ENCODE results near the gene RYR2.

The RYR2 gene

DNA sequence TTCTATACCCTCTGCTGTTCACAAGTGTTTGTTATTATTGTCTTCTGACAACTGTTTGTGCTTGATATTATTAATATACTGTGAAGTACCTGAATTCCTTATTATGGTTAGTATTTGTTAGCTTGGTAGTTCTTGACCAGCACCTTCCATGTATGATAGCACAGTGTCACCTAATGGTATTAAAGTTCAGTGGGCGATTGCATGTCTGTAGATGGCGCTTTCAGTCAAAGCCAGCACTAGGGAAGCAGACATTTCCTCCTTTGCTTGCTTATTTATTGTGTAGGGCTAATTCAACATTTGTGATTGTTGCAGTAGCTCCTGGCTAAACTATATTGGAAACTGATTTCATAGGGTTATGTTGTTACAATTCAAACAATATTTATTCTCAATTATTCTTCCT, 630.8 kb downstream of the RYR2 start:
- DNase-seq (ENCODE audit: low spot score) = no peak

DNA sequence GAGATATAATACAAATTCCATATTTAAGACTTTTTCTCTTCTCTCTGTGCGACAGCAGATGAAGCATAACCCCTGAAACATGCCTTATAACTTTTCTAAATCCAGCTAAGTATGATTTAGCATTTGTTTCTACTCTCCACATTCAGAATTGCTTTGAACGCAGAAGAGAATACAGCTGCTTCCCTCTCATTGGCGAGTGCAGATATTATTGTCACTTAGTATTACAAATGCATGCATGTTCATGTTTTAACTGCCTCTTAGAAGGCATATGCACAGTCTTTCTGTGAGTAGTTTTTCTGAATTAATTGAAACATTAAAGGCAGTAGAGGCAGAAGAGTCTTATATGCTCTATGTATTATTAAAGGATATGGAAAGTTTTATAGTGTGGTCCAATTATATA, 631.6 kb downstream of the RYR2 start:
- no peak for DNase-seq (ENCODE audit: low spot score)

DNA sequence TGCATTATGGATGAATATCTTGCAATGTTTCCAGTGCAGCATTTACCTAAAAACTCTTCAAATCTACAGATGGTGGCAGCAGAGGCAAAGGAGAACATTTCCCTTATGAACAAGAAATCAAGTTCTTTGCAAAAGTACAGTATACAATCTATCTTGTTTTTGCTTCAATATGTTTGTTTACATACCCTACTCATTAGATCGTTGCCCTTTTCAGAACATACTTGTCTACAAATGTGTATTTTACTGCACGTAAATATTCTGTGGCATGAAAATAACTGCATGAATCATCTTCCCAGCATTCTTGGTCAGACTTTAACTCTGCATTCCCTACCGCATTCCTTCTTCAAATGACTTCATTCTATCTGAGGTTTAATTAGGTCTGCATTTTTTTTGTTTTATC, 636.0 kb downstream of the RYR2 start:
- peak; percentile 74 for DNase-seq (ENCODE audit: low spot score)

DNA sequence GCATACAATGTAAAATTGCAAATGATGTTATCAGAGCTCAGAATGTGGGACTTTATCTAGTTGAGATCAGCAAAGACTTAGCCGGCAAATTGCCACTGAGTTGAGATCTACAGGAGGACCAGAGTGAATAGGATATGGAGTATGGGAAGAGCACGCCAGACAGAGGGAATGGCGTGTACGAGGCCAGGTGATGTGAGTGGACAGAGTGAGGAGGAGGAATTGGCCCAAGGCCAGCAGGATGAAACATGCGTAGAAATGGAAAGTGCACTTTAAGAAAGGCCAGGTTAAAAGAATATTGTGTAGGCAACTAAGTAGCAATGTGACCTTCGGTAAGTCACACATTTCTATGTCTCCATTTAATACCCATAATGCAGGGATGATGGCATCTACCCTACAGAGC, 637.7 kb downstream of the RYR2 start:
- no peak for DNase-seq (ENCODE audit: low spot score)

DNA sequence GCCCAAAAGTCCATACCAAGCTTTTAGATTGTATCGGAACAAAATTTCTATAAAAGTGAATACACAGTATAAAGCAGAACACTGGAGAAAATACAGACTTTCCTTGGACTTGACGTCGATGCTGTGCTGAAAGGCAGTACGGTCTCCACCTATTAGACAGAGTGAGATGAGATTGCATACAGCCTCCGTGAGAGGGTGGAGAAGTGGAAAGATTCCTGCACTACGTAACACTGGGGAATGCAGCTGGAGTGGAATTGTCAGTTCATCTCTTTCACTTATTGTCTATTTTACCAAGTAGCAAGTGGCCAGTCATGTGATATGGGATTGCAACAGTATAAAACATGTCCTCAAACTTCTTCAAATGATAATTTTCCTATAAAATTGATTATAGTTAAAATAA, 639.2 kb downstream of the RYR2 start:
- no peak for DNase-seq (ENCODE audit: low spot score)

DNA sequence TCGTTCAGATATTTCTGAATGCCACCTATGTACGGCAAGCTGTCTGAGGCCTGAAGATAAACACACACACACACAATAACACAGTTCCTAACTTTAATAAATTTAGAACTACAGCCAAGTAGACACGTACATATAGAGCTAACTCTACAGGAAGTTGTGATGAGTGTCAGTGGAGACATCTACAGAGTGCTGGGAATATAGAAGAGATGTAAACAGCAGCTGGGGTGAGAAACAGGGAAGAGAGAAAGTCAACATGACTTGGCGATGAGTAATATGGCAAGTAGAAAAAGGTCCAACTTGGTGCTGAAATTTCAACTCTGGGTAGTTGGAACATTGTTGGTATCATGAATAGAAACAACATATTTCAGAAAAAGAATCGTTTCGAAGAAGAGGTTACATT, 642.3 kb downstream of the RYR2 start:
- DNase-seq (ENCODE audit: low spot score) = no peak

DNA sequence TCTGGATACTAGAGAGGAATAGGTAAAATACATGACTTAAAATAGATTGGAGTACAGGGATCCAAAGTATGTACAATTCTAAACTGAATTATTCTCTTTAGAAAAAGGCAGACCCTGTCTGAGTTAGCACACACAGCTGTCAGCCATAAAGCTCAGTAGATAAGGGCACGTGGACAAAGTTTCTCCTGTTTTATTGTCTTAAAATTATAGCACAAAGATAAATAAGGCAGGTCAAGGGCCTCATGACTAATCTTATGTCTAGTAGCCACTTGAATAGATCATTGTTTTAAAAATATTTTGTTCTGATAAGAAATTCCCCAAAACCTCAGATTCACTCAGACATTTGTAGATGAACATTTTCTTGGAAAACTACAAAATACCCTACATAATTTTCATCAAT, 643.6 kb downstream of the RYR2 start:
- DNase-seq (ENCODE audit: low spot score) = no peak

DNA sequence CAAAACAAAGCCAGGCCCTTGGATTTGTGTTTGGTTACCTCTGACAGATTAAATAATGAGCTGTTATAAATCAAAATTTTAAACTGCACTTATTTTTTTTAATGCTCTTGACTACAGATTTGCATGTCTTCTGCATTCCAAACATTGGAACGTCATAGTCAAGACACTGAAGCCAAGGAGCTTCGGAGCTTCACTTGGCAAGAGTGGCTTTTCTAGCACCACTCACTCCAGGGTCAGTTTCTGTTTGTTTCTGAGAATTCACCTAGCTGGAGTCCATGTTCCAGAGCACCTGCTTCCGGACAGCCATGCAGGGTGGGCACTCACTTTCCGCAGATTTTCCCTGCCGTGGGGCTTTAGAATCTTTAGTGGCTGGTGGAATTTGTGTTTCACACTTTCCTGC, 645.8 kb downstream of the RYR2 start:
- no peak for DNase-seq (ENCODE audit: low spot score)

DNA sequence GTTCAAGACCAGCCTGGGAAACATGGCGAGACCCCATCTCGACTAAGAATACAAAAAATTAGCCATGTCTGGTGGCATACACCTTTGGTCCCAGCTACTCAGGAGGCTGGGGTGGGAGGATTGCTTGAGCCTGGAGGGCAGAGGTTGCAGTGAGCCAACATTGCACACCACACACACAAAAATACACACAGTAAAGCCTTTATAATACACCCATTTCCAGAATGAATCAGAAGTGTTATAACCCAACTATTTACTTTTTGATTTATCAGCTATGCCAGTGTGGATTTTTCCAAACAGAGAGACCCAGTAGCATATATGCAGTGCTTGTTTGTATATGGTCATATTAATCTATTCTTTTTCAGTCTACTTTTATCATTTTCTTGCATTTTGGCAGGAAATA, 648.7 kb downstream of the RYR2 start:
- DNase-seq (ENCODE audit: low spot score) = no peak

DNA sequence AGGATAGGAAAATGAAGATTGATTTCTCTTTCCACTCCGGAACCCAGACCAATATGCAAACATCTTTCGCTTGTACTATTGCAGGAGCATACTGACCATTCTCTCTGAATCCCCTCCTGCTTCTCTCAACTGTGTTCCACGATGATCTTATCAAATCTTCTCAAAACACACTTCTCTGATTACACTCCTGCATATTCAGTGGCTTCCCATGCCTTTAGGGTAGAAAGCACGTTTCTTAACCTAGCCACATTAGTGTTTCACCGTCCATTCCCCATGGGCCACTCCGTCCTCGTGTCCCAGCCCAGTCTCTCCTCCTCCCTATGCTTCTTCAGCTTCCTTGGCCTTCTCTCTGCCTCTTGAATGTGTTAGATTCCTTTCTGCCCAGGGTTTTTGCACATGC, 650.3 kb downstream of the RYR2 start:
- DNase-seq (ENCODE audit: low spot score) = no peak

DNA sequence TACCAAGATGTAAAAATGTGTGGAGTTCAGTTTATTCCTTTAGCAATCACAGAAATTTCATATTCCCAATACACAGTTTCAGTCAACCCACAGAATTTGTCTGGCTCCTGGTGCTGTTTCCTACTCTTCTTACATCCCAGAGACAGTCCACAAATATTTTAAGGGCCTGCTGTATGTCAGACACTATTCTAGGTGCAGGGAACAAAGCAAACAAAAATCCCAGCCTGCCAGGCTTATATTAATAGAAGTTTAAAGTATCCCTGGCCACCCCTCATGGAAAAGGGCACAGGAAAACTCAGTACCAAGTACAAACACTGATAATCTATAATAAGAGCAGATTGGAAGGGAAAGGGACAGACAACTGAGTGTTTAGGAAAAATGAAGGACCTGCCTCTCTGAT, 653.9 kb downstream of the RYR2 start:
- no peak for DNase-seq (ENCODE audit: low spot score)

DNA sequence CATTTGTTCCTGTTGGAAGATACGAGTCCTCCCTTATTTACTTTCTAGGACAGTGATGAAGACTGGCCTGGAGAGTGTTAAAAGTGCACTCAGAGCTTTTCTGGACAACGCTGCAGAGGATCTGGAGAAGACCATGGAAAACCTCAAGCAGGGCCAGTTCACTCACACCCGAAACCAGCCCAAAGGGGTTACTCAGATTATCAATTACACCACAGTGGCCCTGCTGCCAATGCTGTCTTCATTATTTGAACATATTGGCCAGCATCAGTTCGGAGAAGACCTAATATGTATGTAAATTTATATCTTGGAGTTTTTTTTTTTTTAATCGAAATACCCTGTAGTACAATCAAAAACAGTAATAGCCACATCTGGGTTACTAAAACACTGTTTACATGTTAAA, 658.2 kb downstream of the RYR2 start:
- no peak for DNase-seq (ENCODE audit: low spot score)

DNA sequence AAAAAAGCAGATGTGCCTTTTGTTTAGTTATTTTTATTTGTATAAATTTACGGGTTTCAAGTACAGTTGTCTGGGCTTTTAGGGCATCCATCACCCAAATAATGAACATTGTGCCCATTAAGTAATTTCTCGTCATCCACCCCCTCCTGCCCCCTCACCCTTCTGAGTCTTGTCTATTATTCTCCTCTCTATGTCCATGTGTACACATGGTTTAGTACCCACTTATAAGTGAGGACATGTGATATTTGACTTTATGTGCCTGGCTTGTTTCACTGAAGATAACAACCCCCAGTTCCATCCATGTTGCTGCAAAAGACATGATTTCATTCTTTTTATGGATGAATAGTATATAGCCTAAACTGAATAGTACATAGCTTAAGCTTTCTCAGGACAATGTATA, 659.5 kb downstream of the RYR2 start:
- DNase-seq (ENCODE audit: low spot score) = no peak

DNA sequence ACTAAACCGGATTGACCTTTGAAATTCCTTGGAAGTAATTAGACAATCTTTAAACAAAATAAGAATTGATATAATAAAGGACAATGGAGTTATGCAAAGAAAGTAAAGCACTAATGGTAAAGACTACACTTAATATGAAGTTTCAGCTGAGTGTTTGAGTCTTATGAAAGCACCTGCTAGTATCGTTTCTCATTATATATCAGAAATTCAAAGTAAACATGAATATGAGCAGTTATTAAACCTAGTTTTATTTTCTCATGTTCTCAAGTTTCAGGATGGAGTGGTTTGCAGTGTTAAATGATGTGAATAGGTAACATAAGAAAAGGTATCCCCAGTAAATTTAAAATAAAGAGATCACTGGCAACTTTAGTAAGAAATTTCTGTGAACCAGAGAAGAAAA, 660.2 kb downstream of the RYR2 start:
- no peak for DNase-seq (ENCODE audit: low spot score)

DNA sequence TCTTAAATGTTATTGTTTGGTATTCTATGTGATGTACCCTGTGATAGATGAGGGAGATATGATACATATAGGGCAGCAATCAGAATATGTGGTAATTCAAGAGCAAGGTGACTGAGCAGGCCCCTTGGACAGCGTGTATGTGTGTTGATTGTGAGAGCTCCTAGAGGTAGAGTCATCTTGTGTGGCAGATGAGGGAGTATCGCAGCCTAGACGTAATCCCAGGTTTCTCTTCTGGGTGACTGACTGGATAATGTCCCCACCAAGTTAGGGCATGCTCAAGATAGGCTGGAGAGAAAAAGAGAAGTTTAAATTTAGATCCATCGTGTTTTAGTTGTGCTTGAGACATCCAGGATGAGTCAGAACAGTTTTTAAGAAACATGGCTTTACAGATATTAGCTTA, 663.5 kb downstream of the RYR2 start:
- DNase-seq (ENCODE audit: low spot score) = no peak

DNA sequence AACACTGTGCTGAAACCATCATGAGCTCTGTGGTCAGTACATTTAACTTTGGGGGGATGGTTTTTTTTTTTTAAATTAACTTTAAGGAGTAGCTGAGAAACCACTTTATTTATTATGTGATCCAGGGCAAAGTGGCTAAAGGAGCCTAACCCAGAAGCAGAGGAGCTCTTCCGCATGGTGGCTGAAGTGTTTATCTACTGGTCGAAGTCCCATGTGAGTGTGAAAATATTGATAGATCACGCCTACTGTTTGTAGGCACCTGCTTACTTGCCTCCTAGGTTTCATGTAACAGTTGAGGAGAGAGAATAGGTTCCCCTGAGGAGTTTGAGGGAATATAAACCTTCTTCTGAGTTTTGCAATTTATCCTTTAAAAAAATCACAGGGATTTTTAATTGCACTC, 667.4 kb downstream of the RYR2 start:
- DNase-seq (ENCODE audit: low spot score) = no peak

DNA sequence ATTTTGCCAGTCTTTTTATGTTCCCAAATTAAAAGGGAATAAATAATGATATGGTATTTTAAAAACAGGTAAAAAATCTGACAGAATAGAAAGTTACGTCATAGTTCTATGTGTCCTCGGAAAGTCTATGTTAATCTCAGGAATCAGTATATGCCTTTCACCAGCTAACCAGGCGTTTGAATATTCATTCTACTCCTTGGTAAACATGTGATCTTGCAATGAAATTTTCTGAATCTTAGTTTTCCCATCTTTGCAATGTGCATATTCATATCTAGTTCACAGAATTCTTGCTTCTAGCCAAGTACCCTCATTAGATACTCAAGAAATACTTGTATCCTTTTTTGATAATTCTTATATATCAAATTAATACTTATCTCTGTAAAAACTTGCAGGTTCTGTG, 669.3 kb downstream of the RYR2 start:
- no peak for DNase-seq (ENCODE audit: low spot score)

DNA sequence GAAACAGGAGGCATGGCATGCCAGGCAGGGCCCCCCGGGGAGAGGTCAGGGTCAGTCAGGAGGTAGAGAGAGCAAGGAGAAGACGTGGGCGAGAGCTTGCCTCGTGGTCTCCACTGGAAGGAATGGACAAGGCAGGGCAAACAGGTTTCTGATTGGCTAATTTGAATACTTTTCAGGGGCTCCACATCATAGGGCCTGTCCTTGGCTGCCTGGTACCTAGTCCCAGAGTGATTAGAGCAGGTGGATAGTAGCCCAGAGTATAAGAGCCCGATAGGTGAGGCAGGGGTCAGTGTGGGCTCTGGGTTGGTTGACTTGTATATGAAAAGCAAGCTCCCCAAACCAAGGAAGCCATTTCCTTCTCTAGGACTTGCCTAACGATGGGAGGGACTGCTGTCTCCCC, 670.1 kb downstream of the RYR2 start:
- no peak for DNase-seq (ENCODE audit: low spot score)

DNA sequence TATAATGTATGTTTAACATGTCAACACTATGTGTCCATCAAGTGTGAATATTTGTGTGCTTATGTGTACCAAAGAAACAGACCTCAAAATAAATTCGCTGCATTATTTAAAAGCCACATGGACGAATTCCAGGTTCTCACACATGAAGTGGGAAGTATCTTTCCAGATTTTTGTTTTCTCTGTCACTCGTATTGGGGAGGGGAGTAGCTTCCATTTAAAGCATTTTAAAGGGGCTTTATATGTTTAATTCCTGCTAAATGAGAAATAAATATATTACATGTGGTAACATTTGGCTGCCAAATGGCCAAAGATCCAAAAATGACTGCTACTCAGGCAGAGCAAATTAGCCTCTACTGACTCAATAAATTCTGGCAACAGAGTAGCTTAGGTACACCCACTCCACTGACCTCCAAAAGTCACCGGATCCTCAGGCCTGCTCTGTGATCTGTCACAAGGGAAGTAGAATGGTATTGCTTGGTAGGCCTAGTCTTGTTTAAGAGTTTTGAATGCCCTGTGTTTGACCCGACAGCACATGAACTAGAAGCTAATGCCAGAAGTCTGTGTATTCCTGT, 670.7 kb downstream of the RYR2 start:
- no peak for DNase-seq (ENCODE audit: low spot score)

DNA sequence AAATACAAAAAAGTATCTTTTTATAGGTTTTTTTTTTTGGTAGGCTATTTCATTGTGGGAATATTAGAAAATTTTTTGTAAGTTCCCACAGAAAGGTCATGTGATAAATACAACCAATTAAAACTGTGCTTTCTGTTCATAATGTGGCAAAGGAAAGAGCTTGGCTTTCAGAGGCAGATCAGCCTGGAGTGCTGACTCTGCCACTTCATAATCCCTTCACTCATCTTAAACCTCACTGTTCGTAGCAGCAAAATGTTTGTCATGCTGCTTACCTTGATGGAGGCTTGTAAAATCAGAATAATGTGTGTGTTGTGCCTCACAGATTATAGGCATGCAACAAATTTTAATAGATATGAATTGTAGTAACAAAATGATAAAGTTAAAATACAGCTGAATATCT, 671.9 kb downstream of the RYR2 start:
- peak; percentile 52 for DNase-seq (ENCODE audit: low spot score)

DNA sequence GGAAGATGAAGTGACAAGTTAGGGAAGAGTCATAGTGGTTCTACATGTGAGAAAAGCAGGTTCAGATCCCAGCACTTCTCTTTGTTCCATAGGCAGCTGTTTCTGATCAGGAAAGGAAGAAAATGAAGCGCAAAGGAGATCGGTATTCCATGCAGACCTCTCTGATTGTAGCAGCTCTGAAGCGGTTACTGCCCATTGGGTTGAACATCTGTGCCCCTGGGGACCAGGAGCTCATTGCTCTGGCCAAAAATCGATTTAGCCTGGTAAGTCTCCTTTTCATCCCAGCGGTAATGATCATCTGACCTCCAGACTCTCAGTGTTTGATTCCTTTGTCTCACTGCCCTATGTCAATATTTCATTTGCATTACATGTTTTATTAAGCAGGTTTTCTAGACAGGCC, 675.1 kb downstream of the RYR2 start:
- DNase-seq (ENCODE audit: low spot score) = no peak

DNA sequence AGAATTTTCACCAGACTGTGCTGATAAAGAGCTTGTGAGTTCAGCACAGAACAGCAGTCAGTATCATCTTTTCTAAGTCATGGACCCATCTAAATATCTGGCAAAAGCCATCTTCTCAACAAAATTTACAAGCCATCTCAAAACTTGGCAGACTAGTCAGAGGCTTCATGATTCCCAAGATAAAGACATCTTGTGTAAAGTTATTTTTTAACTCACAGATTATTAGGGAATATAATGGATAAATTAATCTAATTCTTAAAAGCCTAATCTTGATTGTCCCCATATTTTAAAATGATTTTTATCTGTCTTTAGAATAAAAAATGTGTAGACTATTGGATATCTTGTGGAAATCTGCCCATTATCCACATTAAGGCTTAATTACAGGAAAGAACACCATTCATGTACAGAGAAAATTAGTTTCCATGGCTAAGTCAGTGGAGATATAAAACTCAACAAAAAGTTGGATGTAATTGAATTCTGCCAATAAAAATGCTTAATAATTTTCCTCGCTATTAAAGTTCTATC, 688.9 kb downstream of the RYR2 start:
- DNase-seq (ENCODE audit: low spot score) = no peak

DNA sequence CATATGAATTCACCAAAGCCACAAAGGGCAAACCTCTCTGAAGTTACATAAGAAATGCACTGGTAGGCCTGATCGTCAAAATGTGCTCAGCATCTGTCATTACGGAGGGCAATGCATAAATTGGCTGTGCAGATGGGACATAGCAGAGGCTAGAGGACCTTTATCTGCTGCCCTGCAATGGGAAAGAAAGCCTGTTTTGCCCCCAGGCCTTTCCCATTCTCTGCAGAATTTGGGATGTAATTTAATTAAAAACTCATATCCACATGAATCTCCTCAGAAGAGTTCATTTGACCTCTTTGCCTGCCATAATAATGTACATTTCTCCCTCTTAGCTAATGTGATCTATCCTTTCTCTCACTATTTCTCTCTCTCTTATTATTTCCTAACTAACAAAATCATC, 690.7 kb downstream of the RYR2 start:
- no peak for DNase-seq (ENCODE audit: low spot score)

DNA sequence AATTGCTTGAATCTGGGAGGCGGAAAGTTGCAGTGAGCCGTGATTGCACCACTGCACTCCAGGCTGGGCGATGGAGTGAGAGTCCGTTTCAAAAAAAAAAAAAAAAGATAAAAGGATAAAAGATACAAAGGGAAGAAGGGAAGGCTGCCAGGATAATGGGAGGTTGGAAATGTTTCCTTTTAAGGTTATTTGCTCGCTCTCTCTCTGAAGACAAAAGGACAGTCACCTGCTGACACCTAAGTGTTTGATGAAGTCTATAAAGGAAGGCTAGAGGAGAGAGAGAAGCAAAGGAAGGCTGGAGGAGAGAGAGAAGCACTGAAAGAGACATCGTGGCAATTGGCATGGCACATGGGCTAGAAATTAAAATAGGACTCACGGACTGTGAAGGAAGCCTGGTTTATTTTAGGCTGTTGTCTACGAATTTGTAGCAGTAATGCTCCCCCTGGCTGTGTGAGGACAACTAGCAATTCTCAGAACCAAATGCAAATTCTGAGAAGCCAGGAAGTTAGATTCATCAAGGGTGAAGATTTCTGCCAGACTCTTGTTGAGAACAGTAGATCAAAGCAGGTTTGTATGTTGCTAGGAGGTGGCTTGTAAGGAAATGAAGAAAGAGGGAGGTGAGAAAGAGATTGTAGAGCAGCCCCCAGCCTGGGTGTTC, 694.5 kb downstream of the RYR2 start:
- no peak for DNase-seq (ENCODE audit: low spot score)

Measured in pons (tissue), 1 donor.